Endodermal cell (in vitro differentiated cells): ENCODE measurements around the gene PRRT4. TPM values are rescaled to one million over a fixed set of nuclear protein-coding genes. Genes with fewer than 3 reads are reported as not detected.

Experiments
- DNase-seq: peaks from one replicate; pipeline ENCODE4 v3.0.0-alpha.2; 2017
- H3K27ac ChIP-seq: 2 replicates; pipeline ENCODE4 v1.5.1; 2013; ENCODE audit warnings: mild to moderate bottlenecking, low read depth, low read length, moderate library complexity
- H3K27me3 ChIP-seq: 2 replicates; pipeline ENCODE4 v1.6.1; 2013; ENCODE audit warnings: mild to moderate bottlenecking, low read length, moderate library complexity; ENCODE audit not compliant: insufficient read depth, control insufficient read depth, poor library complexity, severe bottlenecking
- H3K36me3 ChIP-seq: 2 replicates; pipeline ENCODE4 v1.7.0; 2013; ENCODE audit warnings: mild to moderate bottlenecking, low read length, moderate library complexity; ENCODE audit not compliant: control insufficient read depth, insufficient read depth
- H3K4me1 ChIP-seq: one replicate; pipeline ENCODE4 v1.7.0; 2013; ENCODE audit warnings: low read length; ENCODE audit not compliant: control insufficient read depth, insufficient read depth
- H3K4me3 ChIP-seq: 2 replicates; pipeline ENCODE4 v1.5.1; 2013; ENCODE audit warnings: mild to moderate bottlenecking, low read length, moderate library complexity
- H3K9ac ChIP-seq: 2 replicates; pipeline ENCODE4 v1.6.1; 2013; ENCODE audit warnings: mild to moderate bottlenecking, low read length, moderate library complexity; ENCODE audit not compliant: poor library complexity, severe bottlenecking; ENCODE audit errors: extremely low read depth
- H3K9me3 ChIP-seq: 2 replicates; pipeline ENCODE4 v1.6.1; 2013; ENCODE audit warnings: mild to moderate bottlenecking, low read length, moderate library complexity; ENCODE audit not compliant: control insufficient read depth
- H3K27ac Mint-ChIP-seq: 2 replicates; pipeline ENCODE4 v1.8.0; 2020; ENCODE audit warnings: mixed read lengths
- H3K27me3 Mint-ChIP-seq: 2 replicates; pipeline ENCODE4 v1.8.0; 2021; ENCODE audit warnings: mild to moderate bottlenecking, mixed read lengths; ENCODE audit not compliant: insufficient read depth
- H3K36me3 Mint-ChIP-seq: 2 replicates; pipeline ENCODE4 v1.8.0; 2020; ENCODE audit warnings: low read depth, mixed read lengths
- H3K4me1 Mint-ChIP-seq: 2 replicates; pipeline ENCODE4 v1.8.0; 2020; ENCODE audit warnings: mixed read lengths
- H3K4me3 Mint-ChIP-seq: 2 replicates; pipeline ENCODE4 v1.8.0; 2020; ENCODE audit warnings: mild to moderate bottlenecking, moderate library complexity, mixed read lengths
- H3K9me3 Mint-ChIP-seq: 2 replicates; pipeline ENCODE4 v1.8.0; 2020; ENCODE audit warnings: mild to moderate bottlenecking, mixed read lengths
- CTCF ChIP-seq: fragments of 200-600 bp; sonication (generic); conservative IDR thresholded peaks from 2 replicates; pipeline ENCODE4 v1.5.0; 2021; ENCODE audit warnings: antibody characterized with exemption, mild to moderate bottlenecking
- WGBS, 2 experiments: methylation state at CpG; one replicate each; pipeline versions ENCODE4 v1.1.5 to v1.1.7; 2013; ENCODE audit warnings: missing lambda C conversion rate in 2 of 2, mixed read lengths in 1 of 2; ENCODE audit not compliant: insufficient coverage in 1 of 2, insufficient read length in 1 of 2; 5-methylcytosine and 5-hydroxymethylcytosine counted together
- total RNA-seq, 2 donors: library from RNA; stranded (reverse); fragmentation: NEBNext Ultra II Directional in 1 of 2; extraction: Animal tissue kit (Norgen Biotek cat#: 25700) in 1 of 2; gene quantifications; 2 replicates in 1 of 2; 3 replicates in 1 of 2; pipeline ENCODE4 v1.2.1, GENCODE V29; 2021

Gene PRRT4
- total RNA-seq, 2 donors from 2014 or later, result 0.18 TPM; not detected in 1

- H3K27me3 ChIP-seq, result peaks cover 6% of the 10 kb centered on the region
- no peak overlapping the region for H3K27ac Mint-ChIP-seq
These were observed 12.1 kb upstream of the PRRT4 start for GRCh38 chr7:128373606-128374005.

DNA sequence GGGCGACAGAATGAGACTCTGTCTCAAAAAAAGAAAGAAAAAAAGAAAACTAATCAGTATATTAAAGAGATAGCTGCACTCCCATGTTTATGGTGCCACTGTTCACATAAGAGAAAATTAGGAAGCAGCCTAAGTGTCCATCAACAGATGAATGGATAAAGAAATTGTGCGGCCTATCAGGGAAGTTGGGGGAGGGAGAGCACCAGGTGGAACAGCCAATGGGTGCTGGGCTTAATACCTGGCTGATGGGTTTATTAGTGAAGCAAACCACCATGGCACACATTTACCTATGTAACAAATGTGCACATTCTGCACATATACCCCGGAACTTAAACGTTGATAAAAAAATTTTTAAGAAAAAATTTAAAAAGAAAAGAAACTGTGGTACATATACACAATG is 9.0 kb upstream of the PRRT4 start:
- Histone ChIP-seq H3K4me3 (no peak overlapping the region), H3K9me3 (no peaks in the 10 kb centered on the region), H3K27ac (no peak overlapping the region), H3K36me3 (no peaks in the 10 kb centered on the region), H3K4me1 (no peaks in the 10 kb centered on the region), H3K27me3 (peaks cover 24% of the 10 kb centered on the region), H3K9ac (no peak overlapping the region)
- Mint-ChIP-seq H3K4me1 (peaks cover 1% of the 10 kb centered on the region), H3K9me3 (no peaks in the 10 kb centered on the region), H3K27me3 (peaks cover 49% of the 10 kb centered on the region), H3K27ac (no peak overlapping the region), H3K36me3 (no peaks in the 10 kb centered on the region), H3K4me3 (no peak overlapping the region)
- 99% methylated on average over 3 of the region's 4 CpGs; no CpG with 5 or more reads in 1 of the 2 experiments for WGBS, 2 experiments
- DNase-seq, result no peak
- TF ChIP-seq CTCF, result no peak

More at GRCh38 chr7:128373606-128374005, 12.1 kb upstream of the PRRT4 start:
- no peaks in the 10 kb centered on the region for H3K9me3 Mint-ChIP-seq
- Histone ChIP-seq H3K9ac (no peak overlapping the region), H3K4me1 (no peaks in the 10 kb centered on the region), H3K27ac (no peak overlapping the region), H3K36me3 (no peaks in the 10 kb centered on the region), H3K4me3 (no peak overlapping the region), H3K9me3 (no peaks in the 10 kb centered on the region)
- no peak for TF ChIP-seq CTCF
- no peak overlapping the region for H3K4me3 Mint-ChIP-seq
- no peak for DNase-seq
- H3K4me1 Mint-ChIP-seq, result peaks cover 1% of the 10 kb centered on the region
- WGBS, 2 experiments, result 88 to 91% methylated on average over 2 of the region's 2 CpGs
- peaks cover 42% of the 10 kb centered on the region for H3K27me3 Mint-ChIP-seq
- no peaks in the 10 kb centered on the region for H3K36me3 Mint-ChIP-seq

DNA sequence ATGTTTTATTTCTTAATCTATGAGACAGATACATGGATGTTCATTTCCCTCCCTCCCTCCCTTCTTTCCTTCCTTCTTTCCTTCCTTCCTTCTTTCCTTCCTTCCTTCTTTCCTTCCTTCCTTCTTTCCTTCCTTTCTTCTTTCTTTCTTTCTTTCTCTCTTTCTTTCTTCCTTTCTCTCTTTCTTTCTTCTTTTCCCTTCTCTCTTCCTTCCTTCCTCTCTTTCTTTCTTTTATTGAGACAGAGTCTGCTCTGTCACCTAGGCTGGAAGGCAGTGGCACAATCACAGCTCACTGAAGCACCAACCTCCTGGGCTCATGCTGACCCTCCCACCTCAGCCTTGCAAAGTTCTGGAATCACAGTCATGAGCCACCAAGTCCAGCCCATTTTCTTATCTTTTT is 5.5 kb upstream of the PRRT4 start:
- no peaks in the 10 kb centered on the region for H3K9me3 ChIP-seq
- DNase-seq, result no peak
- Mint-ChIP-seq H3K4me3 (no peak overlapping the region), H3K27me3 (peaks cover 70% of the 10 kb centered on the region), H3K9me3 (no peaks in the 10 kb centered on the region), H3K36me3 (no peaks in the 10 kb centered on the region), H3K4me1 (no peaks in the 10 kb centered on the region), H3K27ac (no peak overlapping the region)
- no peaks in the 10 kb centered on the region for H3K36me3 ChIP-seq
- H3K27me3 ChIP-seq, result peaks cover 59% of the 10 kb centered on the region
- no peak for TF ChIP-seq CTCF
- H3K4me1 ChIP-seq, result no peaks in the 10 kb centered on the region
- no peak overlapping the region for H3K4me3 ChIP-seq
- no peak overlapping the region for H3K9ac ChIP-seq
- H3K27ac ChIP-seq, result no peak overlapping the region
